HG02759 (cell line): ENCODE measurements around the gene UCHL5.
A peak's percentile ranks its signal among the peaks of the same experiment; 100 is the strongest.

ENCODE experiments used
- ATAC-seq: cut with Tn5 transposase; IDR thresholded peaks from one replicate; pipeline ENCODE4 v1.9.1; 2021; ENCODE audit warnings: mild to moderate bottlenecking, moderate library complexity; ENCODE audit not compliant: unreplicated experiment

Gene UCHL5, protein sequence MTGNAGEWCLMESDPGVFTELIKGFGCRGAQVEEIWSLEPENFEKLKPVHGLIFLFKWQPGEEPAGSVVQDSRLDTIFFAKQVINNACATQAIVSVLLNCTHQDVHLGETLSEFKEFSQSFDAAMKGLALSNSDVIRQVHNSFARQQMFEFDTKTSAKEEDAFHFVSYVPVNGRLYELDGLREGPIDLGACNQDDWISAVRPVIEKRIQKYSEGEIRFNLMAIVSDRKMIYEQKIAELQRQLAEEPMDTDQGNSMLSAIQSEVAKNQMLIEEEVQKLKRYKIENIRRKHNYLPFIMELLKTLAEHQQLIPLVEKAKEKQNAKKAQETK

GRCh38 chr1:193059282-193060114 lies at the start of gene UCHL5, which contains the start of gene RO60:
Gene UCHL5 (minus strand): TSS chr1:193059360. CDS start chr1:193059260, 100 bp downstream.
Gene RO60 (plus strand): TSS chr1:193059612. CDS start chr1:193069055, 9,443 bp downstream.
- ATAC-seq, result peak; percentile 94

DNA sequence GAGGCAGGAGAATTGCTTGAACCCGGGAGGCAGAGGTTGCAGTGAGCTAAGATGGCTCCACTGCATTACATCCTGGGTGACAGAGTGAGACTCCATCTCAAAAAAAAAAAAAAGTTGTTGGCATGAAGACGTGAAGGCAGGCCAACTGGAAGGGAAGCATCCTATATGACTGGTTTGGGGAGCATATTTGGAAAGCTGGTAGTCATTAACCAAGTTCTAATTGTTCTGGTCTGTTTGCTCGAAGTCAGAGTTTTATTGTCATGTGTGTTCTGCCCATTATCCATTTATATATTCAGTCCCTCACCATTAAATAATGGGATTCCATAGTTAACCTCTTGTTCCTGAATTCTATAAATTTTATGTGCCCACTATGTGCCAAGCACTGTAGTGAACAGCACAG lies 49.3 kb upstream of the UCHL5 start:
- no peak for ATAC-seq

DNA sequence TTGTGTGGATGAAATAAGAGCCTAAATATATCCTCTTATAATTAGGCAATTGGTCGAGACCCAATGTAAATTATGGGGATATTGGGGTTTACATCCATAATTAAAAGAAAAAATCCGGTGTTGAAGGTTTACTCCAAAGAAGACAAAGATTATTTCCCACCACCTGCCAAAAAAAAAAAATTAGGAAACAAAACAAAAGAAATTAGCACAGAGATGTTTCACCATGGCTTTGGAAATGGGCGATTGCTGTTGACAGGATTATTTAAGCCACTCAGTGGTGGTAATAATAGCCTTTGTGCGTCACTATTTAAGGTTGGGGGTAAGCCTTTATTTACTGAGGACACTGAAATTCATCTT lies 46.6 kb upstream of the UCHL5 start:
- ATAC-seq, result no peak

- ATAC-seq, result peak; percentile 93
Measured at GRCh38 chr1:193104907-193105820, 46.0 kb upstream of the UCHL5 start, which contains the start of gene GLRX2. Gene GLRX2 (minus strand): TSS chr1:193105414. CDS start chr1:193105382, 32 bp downstream.

DNA sequence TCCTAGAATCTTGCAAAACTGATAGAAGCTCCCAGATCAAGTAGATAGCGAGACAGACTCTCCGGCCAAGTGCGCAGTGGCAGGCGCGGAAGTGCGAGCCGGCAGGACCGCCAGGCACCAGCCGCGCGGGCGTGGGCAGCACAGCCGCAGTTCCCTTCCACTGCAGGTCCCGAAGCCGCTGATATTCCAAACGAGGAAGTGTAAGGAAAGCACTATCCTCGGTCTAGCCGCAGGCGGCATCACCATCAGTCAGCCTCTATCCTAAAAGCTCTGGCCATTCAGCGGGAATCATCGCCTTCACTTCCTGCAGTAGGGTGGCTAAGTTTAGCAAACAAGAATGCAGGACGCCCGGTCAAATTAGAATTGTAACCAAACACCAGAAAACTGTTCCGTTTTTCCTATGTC lies 45.3 kb upstream of the UCHL5 start:
- peak; percentile 36 for ATAC-seq

DNA sequence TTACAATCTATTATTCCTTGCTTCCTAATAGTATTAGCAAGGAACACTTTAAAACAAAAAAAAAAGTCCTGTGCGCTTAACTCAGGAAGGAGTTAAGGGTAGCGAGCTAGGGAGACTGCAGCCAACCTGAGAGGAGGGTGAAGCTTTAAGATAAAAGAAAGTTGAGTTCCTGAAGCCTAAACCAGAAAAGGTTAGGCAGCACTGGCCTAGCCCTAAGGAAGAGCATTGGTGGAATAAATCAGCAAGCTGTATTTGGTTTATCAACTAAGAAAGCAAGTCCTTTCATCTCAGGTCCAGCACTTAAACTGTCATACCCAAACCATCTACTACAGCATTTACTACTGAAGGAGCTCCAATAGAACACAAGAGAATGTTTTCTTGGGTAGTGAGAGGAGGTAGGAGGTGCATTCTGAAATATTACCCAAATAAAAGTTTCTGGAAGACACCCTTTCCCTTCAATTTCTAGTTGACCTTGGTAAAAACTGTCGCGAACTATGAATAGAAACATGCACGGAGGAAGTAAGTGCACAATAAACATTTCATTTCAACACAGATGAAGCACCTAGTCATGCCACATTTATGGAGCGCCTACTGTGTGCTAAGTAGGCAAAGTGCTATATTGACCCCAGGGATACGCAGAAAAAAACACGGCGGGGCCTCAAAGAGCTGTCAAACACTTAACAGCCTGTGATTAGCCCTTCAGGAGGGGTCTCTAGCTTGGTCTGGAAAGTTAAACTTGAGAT lies 44.8 kb upstream of the UCHL5 start:
- ATAC-seq, result no peak

DNA sequence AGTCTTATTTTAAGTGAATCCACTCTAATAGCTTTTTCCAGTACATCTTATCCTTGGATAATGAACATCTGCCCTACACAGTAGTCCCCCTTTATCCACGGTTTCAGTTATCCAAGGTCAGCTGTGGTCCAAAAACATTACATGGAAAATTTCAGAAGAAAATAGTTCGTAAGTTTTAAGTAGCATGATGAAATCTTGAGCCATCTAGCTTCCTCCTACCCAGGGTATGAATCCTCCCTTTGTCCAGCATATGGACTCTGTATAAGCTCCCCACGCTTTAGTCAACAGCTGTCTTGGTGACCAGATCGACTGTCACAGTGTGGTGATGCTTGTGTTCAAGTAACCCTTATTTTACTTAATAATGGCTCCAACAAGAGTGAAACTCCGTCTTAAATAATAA lies 43.5 kb upstream of the UCHL5 start:
- no peak for ATAC-seq

GRCh38 chr1:193094112-193094511 lies 35.0 kb upstream of the UCHL5 start:
- no peak for ATAC-seq

DNA sequence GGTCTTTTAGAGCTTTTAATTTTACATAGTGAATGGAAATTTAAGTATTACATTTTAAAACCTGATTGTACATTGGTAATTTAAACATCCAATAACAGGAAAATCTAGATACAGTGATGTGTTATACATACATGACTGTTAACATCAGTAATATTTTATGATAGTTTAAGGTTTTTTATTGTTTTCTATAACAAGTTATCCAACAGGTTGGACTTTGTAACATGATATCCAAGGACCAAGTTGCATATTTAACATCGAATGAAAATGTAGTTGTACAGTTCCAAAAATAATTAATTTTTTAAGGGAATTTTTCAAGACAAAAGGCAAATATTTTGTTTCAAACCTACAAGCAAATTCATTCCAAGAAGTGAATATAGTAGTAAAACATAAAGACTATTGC lies 31.7 kb upstream of the UCHL5 start:
- ATAC-seq, result no peak

DNA sequence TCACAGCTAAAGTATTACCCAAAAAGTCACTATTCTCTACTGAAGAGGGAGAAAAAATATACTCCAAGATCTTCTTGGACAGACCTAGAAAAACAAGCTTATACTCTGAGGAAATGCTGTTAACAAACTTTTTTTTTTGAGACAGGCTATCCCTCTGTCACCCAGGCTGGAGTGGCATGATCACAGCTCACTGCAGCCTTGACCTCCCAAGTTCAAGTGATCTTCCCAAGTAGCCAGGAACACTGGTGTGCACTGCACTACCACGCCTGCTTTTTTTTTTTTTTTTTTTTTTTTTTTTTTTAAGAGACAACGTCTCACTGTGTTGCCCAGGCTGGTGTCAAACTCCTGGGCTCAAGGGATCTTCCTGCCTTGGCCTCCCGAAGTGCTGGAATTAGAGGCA lies 28.7 kb upstream of the UCHL5 start:
- no peak for ATAC-seq

- no peak for ATAC-seq
Measured at GRCh38 chr1:193086342-193086741, 27.2 kb upstream of the UCHL5 start.

GRCh38 chr1:193085263-193085662 lies 26.1 kb upstream of the UCHL5 start:
- ATAC-seq, result no peak

DNA sequence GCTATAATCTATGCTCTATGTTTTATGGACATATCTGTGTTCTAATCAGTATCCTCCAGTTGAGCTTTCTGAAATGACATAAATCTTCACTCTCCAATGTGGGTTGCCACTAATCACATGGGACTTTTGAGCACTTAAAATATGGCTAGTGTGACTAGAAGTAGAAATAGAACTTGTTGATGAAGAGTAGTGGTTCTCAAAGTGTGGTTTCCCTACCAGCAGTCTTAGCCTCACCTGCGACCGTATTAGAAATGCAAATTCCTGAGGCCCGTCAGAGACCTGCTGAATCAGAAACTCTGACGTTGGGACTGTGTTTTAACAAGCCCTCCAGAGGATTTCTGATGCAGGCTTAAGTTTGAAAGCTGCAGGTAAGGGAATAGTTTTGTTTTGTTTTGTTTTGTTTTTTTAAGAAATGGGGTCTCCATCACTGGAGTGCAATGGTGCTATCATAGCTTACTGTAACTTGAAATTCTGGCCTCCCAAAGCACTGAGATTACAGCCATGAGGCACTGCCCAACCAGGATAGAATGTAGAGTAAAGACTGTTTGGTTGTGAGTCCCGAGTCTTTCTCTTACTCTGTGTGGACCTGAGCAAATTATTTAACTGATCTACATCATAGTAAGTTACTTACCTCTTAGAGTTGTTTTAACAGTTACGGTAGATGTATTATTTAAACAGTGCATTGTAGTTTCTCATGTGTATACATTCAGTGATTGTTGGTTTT lies 24.4 kb upstream of the UCHL5 start:
- peak; percentile 97 for ATAC-seq

DNA sequence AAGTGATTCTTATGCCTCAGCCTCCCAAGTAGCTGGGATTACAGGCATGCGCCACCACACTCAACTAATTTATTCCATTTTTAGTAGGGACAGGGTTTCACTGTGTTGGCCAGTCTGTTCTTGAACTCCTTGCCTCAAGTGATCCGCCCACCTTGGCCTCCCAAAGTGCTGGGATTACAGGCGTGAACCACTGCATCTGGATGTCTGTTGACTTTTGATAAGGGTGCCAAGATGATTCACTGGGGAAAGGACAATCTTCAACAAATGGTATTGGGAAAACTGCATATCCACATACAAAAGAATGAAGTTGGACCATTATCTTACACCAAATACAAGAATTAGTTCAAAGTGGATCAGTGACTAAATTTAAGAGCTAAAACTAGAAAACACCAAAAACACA lies 20.0 kb upstream of the UCHL5 start:
- no peak for ATAC-seq

DNA sequence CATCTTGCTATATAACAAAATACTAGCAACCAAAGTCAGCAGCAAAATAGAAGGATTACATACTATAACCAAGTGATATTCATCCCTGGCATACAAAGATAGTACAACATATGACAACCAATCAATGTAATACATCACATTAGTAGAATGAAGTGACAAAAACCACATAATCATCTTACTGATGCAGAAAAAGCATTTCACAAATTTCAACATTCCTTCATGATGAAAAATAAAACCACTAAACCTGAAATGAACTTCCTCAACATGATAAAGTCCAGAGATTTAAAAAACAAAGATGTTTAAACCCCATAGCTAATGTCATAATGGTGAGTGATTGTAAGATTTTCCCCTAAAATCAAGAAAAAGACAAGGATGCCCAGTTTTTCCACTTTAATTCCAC lies 18.8 kb upstream of the UCHL5 start:
- no peak for ATAC-seq

DNA sequence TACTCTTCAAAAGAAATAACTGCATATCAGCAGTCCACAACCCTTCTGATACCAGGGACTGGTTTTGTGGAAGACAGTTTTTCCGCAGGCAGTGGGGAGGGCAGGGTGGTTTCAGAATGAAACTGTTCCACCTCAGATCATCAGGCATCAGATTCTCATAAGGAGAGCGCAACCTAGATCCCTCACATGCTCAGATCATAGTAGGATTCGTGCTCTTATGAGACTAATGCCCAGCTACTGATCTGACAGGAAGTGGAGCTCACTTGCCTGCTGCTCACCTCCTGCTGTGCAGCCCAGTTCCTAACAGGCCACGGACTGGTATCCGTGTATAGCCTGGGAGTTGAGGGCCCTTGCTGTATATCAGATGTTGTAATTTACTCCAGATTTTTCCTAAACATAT lies 11.8 kb upstream of the UCHL5 start:
- no peak for ATAC-seq

GRCh38 chr1:193070386-193070753 lies 11.2 kb upstream of the UCHL5 start:
- peak; percentile 46 for ATAC-seq

DNA sequence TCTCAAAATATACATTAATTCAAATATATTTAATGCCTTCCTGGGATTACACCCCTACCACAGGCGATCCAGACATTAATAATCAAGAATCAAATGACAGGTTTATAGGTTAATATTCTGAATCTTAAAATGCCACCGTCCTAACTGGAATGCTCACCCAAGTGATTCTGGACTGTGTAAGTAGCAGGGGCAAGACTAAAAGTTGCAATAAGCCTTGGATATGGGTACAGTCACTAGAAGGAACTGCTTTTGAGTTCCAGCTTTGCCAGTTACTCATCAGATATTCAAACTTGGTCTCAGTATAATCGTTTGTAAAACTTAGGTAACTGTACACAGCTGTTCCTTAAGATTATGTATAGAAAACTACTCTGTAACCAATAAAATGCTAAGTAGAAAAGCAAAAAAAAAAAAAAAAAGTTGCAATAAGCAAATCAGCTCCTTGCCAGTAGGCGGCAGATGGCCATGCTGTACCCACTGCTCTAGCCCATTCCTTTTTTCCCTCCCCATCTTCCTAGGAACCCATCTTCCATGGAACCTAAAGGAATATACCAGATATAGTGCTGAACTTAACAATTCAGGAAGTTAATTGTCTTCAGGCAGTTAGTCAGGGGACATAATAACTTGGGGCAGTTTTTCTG lies 10.7 kb upstream of the UCHL5 start:
- ATAC-seq, result peak; percentile 45

DNA sequence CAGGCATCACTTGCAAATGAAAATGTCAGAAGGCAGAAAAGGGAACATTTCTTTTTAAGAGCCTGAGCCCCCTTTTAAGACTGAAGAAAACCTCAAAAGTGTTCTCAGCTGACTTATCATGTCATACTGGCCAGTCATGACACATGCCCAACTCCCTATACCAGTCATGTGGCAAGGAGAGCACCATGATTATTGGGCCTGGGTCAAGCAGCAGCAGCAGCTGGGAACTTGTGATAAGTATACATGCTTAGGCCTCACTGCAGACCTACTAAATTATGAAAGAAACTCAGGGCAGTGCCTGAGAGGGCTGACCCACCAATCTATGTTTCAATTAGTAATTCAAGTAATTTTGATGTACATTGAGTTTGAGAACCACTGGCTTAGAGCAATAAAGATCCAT lies 8.9 kb upstream of the UCHL5 start:
- no peak for ATAC-seq
